ENCODE results near the gene UBR3.
A peak's percentile ranks its signal among the peaks of the same experiment; 100 is the strongest.
"Not testable (repeated sequence)": the region's sequence is repeated elsewhere in the genome, so short reads cannot be mapped to it uniquely, and the experiment has no call there.

Gene UBR3

GRCh38 chr2:170113168-170113894 is 286.1 kb downstream of the UBR3 start:
- no peak for TF ChIP-seq CTCF (IDR thresholded peaks at IDR 0.05; ENCODE audit: poor library complexity, severe bottlenecking)
- H3K36me3 ChIP-seq (ENCODE audit: low read depth): no peaks in the 10 kb centered on the region
- H3K27me3 ChIP-seq (ENCODE audit: insufficient read depth, poor library complexity, severe bottlenecking): no peaks in the 10 kb centered on the region
- ATAC-seq (ENCODE audit: low read depth) (no peak), DNase-seq (ENCODE audit: low spot score) (no peak)
- H3K4me3 ChIP-seq (ENCODE audit: severe bottlenecking): no peak overlapping the region
- no peaks in the 10 kb centered on the region for H3K4me1 ChIP-seq (ENCODE audit: insufficient read depth, poor library complexity, severe bottlenecking)
- no peak overlapping the region for H3K27ac ChIP-seq (ENCODE audit: poor library complexity, severe bottlenecking)
- H3K9me3 ChIP-seq (ENCODE audit: severe bottlenecking): no peaks in the 10 kb centered on the region

GRCh38 chr2:170115501-170116229 is 288.4 kb downstream of the UBR3 start:
- Histone ChIP-seq H3K36me3 (ENCODE audit: low read depth) (no peaks in the 10 kb centered on the region), H3K27ac (ENCODE audit: poor library complexity, severe bottlenecking) (no peak overlapping the region), H3K4me1 (ENCODE audit: insufficient read depth, poor library complexity, severe bottlenecking) (no peaks in the 10 kb centered on the region), H3K27me3 (ENCODE audit: insufficient read depth, poor library complexity, severe bottlenecking) (no peaks in the 10 kb centered on the region), H3K9me3 (ENCODE audit: severe bottlenecking) (no peaks in the 10 kb centered on the region), H3K4me3 (ENCODE audit: severe bottlenecking) (no peak overlapping the region)
- no peak for TF ChIP-seq CTCF (IDR thresholded peaks at IDR 0.05; ENCODE audit: poor library complexity, severe bottlenecking)
- ATAC-seq (ENCODE audit: low read depth) (no peak), DNase-seq (ENCODE audit: low spot score) (no peak)

GRCh38 chr2:170118641-170119040 is 291.4 kb downstream of the UBR3 start:
- TF ChIP-seq CTCF (IDR thresholded peaks at IDR 0.05; ENCODE audit: poor library complexity, severe bottlenecking): no peak
- Histone ChIP-seq H3K4me3 (ENCODE audit: severe bottlenecking) (no peak overlapping the region), H3K27me3 (ENCODE audit: insufficient read depth, poor library complexity, severe bottlenecking) (no peaks in the 10 kb centered on the region), H3K27ac (ENCODE audit: poor library complexity, severe bottlenecking) (no peak overlapping the region), H3K4me1 (ENCODE audit: insufficient read depth, poor library complexity, severe bottlenecking) (peaks cover 23% of the 10 kb centered on the region), H3K9me3 (ENCODE audit: severe bottlenecking) (no peaks in the 10 kb centered on the region), H3K36me3 (ENCODE audit: low read depth) (no peaks in the 10 kb centered on the region)
- DNase-seq (ENCODE audit: low spot score) (no peak), ATAC-seq (ENCODE audit: low read depth) (no peak)

- not testable (repeated sequence) for H3K27ac ChIP-seq (ENCODE audit: poor library complexity, severe bottlenecking); H3K9me3 ChIP-seq (ENCODE audit: severe bottlenecking); H3K27me3 ChIP-seq (ENCODE audit: insufficient read depth, poor library complexity, severe bottlenecking); H3K4me3 ChIP-seq (ENCODE audit: severe bottlenecking); H3K36me3 ChIP-seq (ENCODE audit: low read depth); ATAC-seq (ENCODE audit: low read depth); DNase-seq (ENCODE audit: low spot score)
- H3K4me1 ChIP-seq (ENCODE audit: insufficient read depth, poor library complexity, severe bottlenecking): peaks cover 27% of the 10 kb centered on the region
Observed at GRCh38 chr2:170119326-170119725, 292.1 kb downstream of the UBR3 start.

- Histone ChIP-seq H3K9me3 (ENCODE audit: severe bottlenecking) (no peaks in the 10 kb centered on the region), H3K4me3 (ENCODE audit: severe bottlenecking) (no peak overlapping the region), H3K4me1 (ENCODE audit: insufficient read depth, poor library complexity, severe bottlenecking) (peaks cover 27% of the 10 kb centered on the region), H3K27ac (ENCODE audit: poor library complexity, severe bottlenecking) (peak overlapping the region; percentile 93), H3K27me3 (ENCODE audit: insufficient read depth, poor library complexity, severe bottlenecking) (no peaks in the 10 kb centered on the region), H3K36me3 (ENCODE audit: low read depth) (no peaks in the 10 kb centered on the region)
- TF ChIP-seq CTCF (IDR thresholded peaks at IDR 0.05; ENCODE audit: poor library complexity, severe bottlenecking): no peak
- peak; percentile 46 for ATAC-seq (ENCODE audit: low read depth)
- no peak for DNase-seq (ENCODE audit: low spot score)
Observed at GRCh38 chr2:170121689-170122088, 294.4 kb downstream of the UBR3 start.

Data from RWPE2 (cell line).